HG03521 (cell line): ENCODE measurements around the gene CFAP46.
"Not testable (repeated sequence)": the region's sequence is repeated elsewhere in the genome, so short reads cannot be mapped to it uniquely, and the experiment has no call there.

Experiments
- ATAC-seq: cut with Tn5 transposase; IDR thresholded peaks from one replicate; pipeline ENCODE4 v1.9.1; 2021; ENCODE audit warnings: mild to moderate bottlenecking, moderate library complexity; ENCODE audit not compliant: unreplicated experiment

The CFAP46 gene

GRCh38 chr10:132901351-132901750 lies 41.0 kb downstream of the CFAP46 start:
- ATAC-seq, result no peak

- no peak for ATAC-seq
These were observed 42.1 kb downstream of the CFAP46 start for GRCh38 chr10:132900211-132900756.

- ATAC-seq, result no peak
These were observed 42.7 kb downstream of the CFAP46 start for GRCh38 chr10:132899751-132900065.

GRCh38 chr10:132899054-132899750 lies 43.2 kb downstream of the CFAP46 start:
- ATAC-seq, result no peak

GRCh38 chr10:132898391-132899053 lies 43.8 kb downstream of the CFAP46 start:
- ATAC-seq, result no peak

- no peak for ATAC-seq
These were observed 44.6 kb downstream of the CFAP46 start for GRCh38 chr10:132897516-132898381.

GRCh38 chr10:132893786-132894185 lies 48.6 kb downstream of the CFAP46 start:
- ATAC-seq, result not testable (repeated sequence)

- ATAC-seq, result no peak
These were observed 49.3 kb downstream of the CFAP46 start for GRCh38 chr10:132893090-132893489.

GRCh38 chr10:132892004-132892403 lies 50.4 kb downstream of the CFAP46 start:
- no peak for ATAC-seq

- ATAC-seq, result no peak
These were observed 51.0 kb downstream of the CFAP46 start for GRCh38 chr10:132891368-132891767.

- no peak for ATAC-seq
These were observed 52.1 kb downstream of the CFAP46 start for GRCh38 chr10:132890301-132890700.

GRCh38 chr10:132889556-132889955 lies 52.8 kb downstream of the CFAP46 start:
- ATAC-seq, result no peak

- ATAC-seq, result no peak
These were observed 53.4 kb downstream of the CFAP46 start for GRCh38 chr10:132888898-132889490.

- not testable (repeated sequence) for ATAC-seq
These were observed 53.9 kb downstream of the CFAP46 start for GRCh38 chr10:132888446-132888845.

- ATAC-seq, result no peak
These were observed 55.9 kb downstream of the CFAP46 start for GRCh38 chr10:132886211-132887099.

- no peak for ATAC-seq
These were observed 56.7 kb downstream of the CFAP46 start for GRCh38 chr10:132885451-132886210.

- no peak for ATAC-seq
These were observed 57.6 kb downstream of the CFAP46 start for GRCh38 chr10:132884691-132885271.

- no peak for ATAC-seq
These were observed 58.3 kb downstream of the CFAP46 start for GRCh38 chr10:132884041-132884440.

- ATAC-seq, result no peak
These were observed 58.9 kb downstream of the CFAP46 start for GRCh38 chr10:132883391-132883881.
